ENCODE results near the gene SNAPC1.

SNAPC1 gene

GRCh38 chr14:61812347-61813095 is 50.3 kb downstream of the SNAPC1 start, which contains the start of gene SYT16:
Gene SYT16 (plus strand): TSS chr14:61812703.
- DNase-seq = peak in 1 of 2 donors; percentile 7

- no peak for DNase-seq
Observed at GRCh38 chr14:61813096-61813606, 50.9 kb downstream of the SNAPC1 start.

- DNase-seq = no peak
Observed at GRCh38 chr14:61822458-61822857, 60.2 kb downstream of the SNAPC1 start.

GRCh38 chr14:61832783-61833182 is 70.6 kb downstream of the SNAPC1 start:
- DNase-seq = no peak

GRCh38 chr14:61836184-61836583 is 74.0 kb downstream of the SNAPC1 start:
- DNase-seq = no peak

- DNase-seq = no peak
Observed at GRCh38 chr14:61836807-61837206, 74.6 kb downstream of the SNAPC1 start.

GRCh38 chr14:61837336-61838229 is 75.4 kb downstream of the SNAPC1 start:
- peak; percentile 68 to 79 for DNase-seq

- DNase-seq = no peak
Observed at GRCh38 chr14:61838661-61839245, 76.5 kb downstream of the SNAPC1 start.

- no peak for DNase-seq
Observed at GRCh38 chr14:61839507-61839906, 77.3 kb downstream of the SNAPC1 start.

GRCh38 chr14:61841145-61841544 is 78.9 kb downstream of the SNAPC1 start:
- no peak for DNase-seq

Measured in activated CD4-positive, alpha-beta T cell treated with anti-CD3 and anti-CD28 coated beads for 4 hours (primary cell).